Fibroblast of skin of back (primary cell): ENCODE results near the gene INPP4B.
A peak's percentile ranks its signal among the peaks of the same experiment; 100 is the strongest.
"Not testable (repeated sequence)": the region's sequence is repeated elsewhere in the genome, so short reads cannot be mapped to it uniquely, and the experiment has no call there.

Experiments
- DNase-seq: peaks from one replicate; pipeline ENCODE4 v3.0.0-alpha.2; 2013

Gene INPP4B

DNA sequence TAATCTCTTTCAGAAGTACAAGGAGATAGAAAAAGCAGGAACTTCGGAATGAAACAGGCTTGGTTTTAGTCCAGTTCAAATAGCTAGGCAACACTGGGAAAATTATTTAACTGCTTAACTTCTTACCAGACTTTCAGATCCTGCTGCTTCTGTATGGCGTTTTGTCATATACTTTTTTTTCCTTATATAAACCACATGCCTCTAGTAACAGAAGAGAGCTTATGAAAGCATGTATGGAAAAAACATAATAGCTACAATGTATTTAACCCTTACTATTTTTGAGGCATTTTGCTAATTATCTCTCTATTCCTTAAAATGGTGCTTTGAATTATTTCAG lies 439.6 kb downstream of the INPP4B start:
- DNase-seq, result peak; percentile 27

DNA sequence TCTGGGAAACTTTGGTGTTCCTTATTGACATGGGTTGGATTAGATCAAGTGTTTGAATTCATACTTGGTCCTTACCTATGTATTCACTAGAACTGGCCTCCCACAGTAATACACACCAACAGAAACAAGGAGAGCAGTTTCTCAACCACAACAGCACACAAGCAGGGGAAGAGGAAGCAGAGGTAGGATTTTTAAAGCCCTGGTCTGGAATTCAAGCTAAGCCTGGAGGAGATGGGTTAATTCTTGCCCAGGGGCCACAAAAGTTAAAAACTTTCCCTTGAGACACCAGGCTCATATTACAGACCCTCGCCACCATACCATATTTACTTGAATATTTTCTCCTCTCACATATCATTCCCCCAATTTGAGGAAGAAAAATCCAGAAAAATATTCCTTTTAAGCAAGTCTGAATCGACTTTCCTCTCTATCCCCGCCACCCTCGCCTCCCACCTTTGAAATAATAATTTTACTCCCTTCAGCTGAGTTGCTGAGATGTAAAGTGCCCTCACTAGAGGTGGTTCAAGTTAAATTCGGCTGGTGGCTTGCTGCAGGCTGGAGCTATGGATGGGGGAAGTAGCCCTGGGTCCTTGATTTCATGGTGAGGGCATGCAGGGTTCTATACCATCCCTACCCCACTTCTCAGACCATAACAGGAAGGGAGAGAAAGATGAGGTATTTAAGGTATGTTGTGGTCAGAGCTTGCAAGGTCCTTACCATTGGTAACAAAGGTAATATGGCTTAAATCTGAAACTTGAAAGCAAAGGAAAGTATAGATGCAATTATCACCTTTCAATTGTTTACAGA lies 440.2 kb downstream of the INPP4B start:
- DNase-seq, result peak; percentile 50

GRCh38 chr4:142405021-142405694 lies 440.9 kb downstream of the INPP4B start:
- DNase-seq, result peak; percentile 38

- peak; percentile 40 for DNase-seq
These were observed 441.9 kb downstream of the INPP4B start for GRCh38 chr4:142404191-142404611.

- peak; percentile 18 for DNase-seq
These were observed 443.2 kb downstream of the INPP4B start for GRCh38 chr4:142402900-142403299.

- peak; percentile 69 for DNase-seq
These were observed 443.9 kb downstream of the INPP4B start for GRCh38 chr4:142402156-142402555.

DNA sequence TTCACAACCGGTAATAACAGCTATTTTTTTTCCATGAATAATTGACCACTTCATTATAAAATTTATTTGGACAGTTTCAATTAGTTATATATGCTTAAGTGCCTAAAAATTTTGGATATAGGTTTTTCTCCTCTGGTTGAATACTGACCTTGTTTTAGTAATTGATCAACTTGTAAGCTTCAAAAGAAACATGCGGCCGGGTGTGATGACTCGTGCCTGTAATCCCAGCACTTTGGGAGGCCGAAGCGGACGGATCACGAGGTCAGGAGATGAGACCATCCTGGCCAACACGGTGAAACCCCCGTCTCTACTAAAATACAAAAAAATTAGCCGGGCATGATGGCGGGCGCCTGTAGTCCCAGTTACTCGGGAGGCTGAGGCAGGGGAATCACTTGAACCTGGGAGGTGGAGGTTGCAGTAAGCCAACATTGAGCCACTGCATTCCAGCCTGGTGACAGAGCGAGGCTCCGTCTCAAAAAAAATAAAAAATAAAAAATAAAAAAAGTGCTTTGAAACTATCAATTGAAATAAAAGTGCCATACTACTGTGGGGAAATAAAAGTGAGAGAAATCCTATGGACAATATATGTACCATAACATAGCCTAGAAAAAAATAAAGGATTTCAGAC lies 448.6 kb downstream of the INPP4B start:
- DNase-seq, result not testable (repeated sequence)

DNA sequence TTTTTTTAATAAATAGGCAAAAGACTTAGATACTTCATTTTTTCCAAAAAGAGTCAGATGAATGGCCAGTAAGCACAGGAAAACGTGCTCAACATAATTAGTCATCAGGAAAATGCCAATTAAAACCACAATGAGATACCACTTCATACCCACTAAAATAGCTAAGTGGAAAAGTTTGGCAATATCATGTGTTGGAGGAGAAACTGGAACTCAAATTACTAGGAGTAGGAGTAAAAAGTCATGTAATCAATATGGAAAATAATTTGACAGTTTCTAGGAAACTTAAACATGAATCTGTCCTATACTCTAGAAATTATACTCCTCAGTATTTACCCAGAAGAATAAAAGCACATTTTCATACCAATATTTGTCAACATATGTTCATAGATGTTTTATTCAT lies 449.8 kb downstream of the INPP4B start:
- peak; percentile 49 for DNase-seq

- no peak for DNase-seq
These were observed 453.0 kb downstream of the INPP4B start for GRCh38 chr4:142393127-142393526.

- DNase-seq, result no peak
These were observed 459.2 kb downstream of the INPP4B start for GRCh38 chr4:142386856-142387255.

- DNase-seq, result no peak
These were observed 459.7 kb downstream of the INPP4B start for GRCh38 chr4:142386449-142386848.

DNA sequence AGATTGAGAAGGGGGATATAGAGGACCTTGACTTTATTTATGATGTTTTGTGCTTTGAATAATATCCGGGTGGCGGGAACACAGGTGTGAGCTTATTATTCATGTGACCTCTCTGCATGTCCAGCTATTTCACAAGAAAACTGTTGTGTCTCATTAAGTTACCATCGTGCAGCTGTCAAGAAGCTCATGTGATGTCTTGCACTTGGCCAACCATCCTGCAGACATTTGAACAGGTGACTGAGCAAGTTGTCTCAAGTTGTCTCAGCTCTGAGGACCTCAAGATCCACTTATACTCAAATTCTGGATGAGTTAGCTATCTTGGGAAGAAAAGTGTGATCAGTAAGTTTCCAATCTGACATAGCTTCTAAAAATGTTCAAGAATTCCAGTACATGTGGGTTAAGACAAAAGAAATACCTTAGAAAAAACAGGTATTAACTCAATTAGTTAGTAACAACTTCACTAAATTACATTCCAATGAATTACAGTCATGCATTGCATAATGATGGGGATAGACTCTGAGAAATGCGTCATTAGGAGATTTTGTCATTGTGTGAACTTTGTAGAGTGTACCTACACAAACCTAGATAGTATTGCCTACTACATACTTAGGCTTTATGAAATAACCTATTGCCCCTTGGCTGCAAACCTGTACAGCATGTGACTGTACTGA lies 462.2 kb downstream of the INPP4B start:
- no peak for DNase-seq

DNA sequence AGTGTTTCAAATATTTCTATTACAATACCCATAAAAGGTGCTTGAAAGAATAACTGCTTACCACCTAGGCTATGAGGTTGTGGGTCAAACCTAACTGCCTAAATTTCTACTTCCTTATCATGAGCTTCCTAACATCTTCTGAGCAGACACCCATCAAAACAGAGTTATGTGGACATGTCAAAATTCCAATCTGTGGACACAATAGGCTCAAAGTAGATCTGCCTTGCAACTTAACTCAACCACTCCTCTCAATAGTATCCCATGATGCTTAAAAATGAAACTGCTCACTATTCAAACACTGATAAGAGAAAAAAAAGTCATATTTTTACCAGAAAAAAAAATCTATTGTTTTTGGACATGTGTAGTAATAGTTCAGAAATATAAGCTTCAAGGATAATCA lies 462.7 kb downstream of the INPP4B start:
- DNase-seq, result no peak

DNA sequence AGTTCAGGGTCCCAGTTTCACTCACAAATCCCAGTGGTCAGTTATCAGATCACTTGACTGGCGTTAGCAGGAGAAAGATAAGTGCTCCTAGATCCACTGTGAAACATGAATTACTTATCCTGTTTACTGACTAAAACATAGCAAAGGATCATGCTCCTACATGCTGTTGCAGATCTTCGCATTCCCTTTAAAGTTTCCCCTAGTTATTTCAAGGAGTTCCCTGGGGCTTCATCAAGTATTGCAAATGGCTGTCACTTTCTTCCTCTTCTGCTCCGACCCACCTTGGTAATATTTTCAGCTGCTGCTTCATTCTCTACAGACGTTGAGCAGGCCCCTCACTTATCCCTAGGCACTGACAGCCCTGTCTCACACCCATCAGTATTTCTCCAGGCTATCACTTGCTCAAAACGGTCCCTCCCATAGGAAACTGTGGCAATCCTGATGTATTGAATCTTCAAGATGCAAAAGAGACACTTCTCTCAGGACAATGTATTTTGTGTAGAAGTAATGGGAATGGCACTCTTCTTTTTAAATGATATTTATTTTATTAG lies 466.0 kb downstream of the INPP4B start:
- no peak for DNase-seq

- DNase-seq, result peak; percentile 96
These were observed 466.6 kb downstream of the INPP4B start for GRCh38 chr4:142379277-142380051.

- DNase-seq, result no peak
These were observed 467.9 kb downstream of the INPP4B start for GRCh38 chr4:142378179-142378578.

DNA sequence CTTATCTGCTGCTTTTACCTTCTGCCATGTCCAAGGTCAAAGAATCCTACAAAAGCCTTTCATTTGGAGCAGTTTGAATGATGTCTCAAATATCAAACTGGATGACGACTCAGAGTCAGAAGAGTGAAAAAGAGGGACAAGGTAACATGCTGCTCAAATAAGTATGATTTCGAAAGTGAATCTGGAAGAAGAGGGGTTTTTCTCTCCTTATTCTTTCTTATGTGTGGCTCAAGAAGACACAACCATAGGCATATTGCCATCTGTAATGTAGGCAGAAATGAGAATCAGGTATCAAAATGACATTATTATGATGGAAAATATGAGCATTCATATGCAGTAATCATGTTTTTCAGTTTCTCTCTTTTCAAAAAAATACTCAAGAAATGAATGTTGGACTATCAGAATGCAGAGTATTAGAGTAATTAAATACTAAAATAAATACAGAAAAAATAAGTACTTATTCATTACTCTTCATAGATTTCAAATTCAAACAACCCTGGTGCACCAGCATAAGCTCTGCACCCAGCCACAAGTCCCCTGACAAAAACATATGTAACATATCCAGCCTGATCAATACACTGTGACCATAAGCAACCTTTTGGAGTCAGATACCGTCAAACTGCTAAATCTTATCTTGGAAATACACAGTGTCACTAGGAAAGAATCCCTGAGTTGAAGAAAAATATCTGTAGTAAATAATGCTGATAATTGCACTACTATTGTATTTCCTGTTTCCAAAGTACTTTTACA lies 468.6 kb downstream of the INPP4B start:
- DNase-seq, result no peak

GRCh38 chr4:142376204-142376603 lies 469.9 kb downstream of the INPP4B start:
- DNase-seq, result no peak

GRCh38 chr4:142373610-142374009 lies 472.5 kb downstream of the INPP4B start:
- DNase-seq, result peak; percentile 68

DNA sequence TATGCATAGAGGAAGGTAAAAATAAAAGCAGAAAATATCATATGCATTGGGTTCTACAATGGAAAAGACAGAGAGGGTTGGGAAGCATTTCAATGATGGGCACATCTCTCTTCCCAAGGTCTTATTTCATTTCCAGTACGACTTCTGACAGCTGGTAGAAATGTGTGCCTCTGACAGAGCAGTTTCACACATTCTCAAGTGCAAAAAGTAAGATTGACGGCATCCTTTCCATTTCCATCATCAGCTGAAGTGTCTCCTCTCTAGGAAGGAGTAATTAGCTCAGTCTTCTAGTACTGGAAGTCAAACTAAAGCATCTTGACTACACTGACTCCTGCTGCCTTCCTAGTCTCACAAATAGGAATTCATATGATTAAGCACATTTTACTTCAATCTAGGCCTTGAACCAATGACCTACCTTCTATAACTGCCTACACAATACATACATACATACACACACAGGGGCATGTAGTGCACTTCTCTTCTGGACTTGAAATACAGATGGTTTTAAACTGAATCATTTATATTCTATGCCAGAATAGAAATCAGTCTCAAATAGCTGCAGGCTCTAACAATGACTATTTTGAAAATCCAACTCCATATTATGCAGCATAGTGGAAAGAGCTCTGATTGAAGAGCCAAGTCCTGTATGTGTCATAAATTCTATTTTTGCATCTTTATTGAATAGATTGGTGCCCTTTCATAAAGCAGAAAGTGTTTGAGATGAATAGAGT lies 473.4 kb downstream of the INPP4B start:
- DNase-seq, result peak; percentile 4

DNA sequence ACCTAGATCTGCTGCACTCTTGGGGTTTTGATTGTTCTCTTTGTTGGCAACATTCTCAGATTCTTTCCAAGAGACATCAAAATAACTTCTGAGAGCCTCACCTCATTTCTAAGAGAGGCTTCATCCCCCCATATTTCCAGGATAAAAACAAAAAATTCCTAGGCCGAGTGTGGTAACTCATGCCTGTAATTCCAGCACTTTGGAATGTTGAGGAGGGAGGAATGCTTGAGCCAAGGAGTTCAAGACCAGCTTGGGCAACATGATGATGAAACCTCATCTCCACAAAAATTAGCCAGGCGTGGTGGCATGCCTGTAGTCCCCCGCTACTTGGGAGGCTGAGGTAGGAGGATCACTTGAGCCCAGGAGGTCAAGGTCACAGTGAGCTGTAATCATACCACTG lies 477.0 kb downstream of the INPP4B start:
- peak; percentile 49 for DNase-seq
